A549 treated with Mapracorat at 1 μM for 4 hours (cell line): ENCODE results near the gene CTDSP2. TPM values are rescaled to one million over a fixed set of nuclear protein-coding genes. Genes with fewer than 3 reads are reported as not detected.

Experiments
- total RNA-seq: library from RNA; stranded (reverse); fragments of 200-300 nt; extraction: Qiagen RNA extraction; gene quantifications from 5 replicates; pipeline ENCODE4 v1.2.3, GENCODE V29; 2022

Gene CTDSP2
- 42.7 to 57.2 TPM (median 51.1 TPM) in 5 replicates for total RNA-seq

DNA sequence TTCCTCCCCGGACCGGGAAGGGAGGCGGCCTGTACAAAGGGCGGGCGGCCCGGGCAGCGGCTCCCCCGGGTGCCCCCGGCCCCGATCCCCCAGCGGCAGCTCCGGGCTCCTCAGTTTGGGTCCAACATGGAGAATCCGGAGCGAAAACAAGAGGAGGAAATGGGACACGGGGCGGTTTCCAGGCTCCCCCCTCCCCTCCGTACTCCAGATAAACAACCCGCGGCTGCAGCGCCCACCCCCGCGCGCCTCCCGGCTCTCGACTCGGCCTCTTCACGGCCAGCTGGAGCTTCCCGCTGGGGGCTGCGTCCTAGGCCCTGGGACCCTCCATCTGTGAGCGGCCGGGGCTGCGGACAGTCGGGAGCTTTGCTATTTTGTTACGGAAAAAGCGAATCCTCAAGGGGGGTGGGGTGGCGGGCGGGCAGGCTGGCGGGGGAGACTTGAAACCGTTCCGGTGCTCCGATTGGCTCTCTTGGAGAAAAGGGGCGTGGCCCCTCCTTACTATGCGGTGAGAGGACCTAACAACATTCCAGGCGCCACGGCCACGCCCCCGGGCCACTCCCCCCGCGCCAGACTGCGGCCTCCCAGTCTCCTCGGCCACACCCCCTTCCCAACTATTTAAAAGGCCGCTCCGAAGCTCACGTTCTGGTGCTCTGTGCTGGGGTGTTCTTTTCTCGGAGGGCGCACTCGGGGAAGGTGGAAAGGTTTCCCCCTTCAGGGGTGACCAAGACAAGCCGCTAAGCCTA is at the start of gene CTDSP2:
Gene CTDSP2, minus strand, starts transcription at position 153 of the 743 bp plus-strand sequence. CDS start 294 bp downstream, outside the sequence.

DNA sequence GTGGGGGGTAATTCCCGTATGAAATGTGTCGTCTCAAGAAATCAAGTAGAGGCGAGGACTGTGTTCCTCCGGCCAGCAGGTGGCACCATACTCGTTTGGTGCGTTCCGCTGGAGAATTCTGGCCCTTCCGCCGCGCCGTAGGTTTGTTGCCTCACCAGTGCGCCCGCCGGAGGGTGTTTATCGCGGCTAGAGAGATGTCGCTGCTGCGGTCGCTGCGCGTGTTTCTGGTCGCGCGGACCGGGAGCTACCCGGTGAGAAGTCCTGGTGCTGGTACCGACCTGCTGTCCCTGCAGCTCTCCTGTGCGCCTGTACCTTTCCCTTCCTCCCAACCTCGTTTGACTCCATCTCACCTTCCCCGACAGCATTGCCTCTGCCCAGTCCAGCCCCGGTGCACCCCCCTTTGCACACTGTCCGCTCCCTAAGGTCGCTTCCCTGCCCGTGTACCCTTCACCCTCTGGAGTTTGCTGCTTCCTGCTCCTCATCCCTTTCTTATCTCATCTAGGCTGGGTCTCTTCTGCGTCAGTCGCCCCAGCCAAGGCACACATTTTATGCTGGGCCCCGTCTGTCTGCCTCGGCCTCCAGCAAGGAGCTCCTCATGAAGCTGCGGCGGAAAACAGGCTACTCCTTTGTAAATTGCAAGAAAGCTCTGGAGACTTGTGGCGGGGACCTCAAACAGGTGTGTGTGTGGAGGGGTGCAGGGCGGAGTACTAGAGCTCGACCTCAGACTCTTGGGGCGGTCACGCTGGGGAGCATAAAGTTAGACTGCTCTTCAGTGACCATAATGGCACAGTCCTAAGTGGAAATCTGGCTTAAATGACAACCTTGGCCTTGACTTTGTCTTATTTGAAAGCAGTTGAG is 63.7 kb downstream of the CTDSP2 start, which contains the start of gene TSFM:
Gene TSFM, plus strand, starts transcription at position 180 of the 858 bp plus-strand sequence. Its CDS starts 15 bp downstream, at position 195.

GRCh38 chr12:57772429-57773322 is 73.9 kb downstream of the CTDSP2 start, which contains the start of gene EEF1AKMT3:
Gene EEF1AKMT3 (plus strand): TSS chr12:57772614. CDS start chr12:57772725, 111 bp downstream.

GRCh38 chr12:57771873-57772428 is 74.6 kb downstream of the CTDSP2 start, which contains the start of gene METTL1:
Gene METTL1 (minus strand): TSS chr12:57772105. CDS start chr12:57772083, 22 bp downstream.

Other genes starting within 250 kb of the CTDSP2 start
- 16.1 to 21.0 TPM (median 17.8 TPM) in 5 replicates for gene DTX3, start 241.9 kb downstream of the CTDSP2 start, total RNA-seq
- 4.4 to 5.9 TPM (median 5.3 TPM) in 5 replicates for gene ARHGEF25, start 235.3 kb downstream of the CTDSP2 start, total RNA-seq
- gene B4GALNT1, start 213.5 kb downstream of the CTDSP2 start, total RNA-seq, result 30.6 to 47.9 TPM (median 44.0 TPM) in 5 replicates
- gene OS9, start 152.6 kb downstream of the CTDSP2 start, total RNA-seq, result 113 to 119 TPM (median 115 TPM) in 5 replicates
- 0.08 to 0.23 TPM (median 0.14 TPM) in 5 replicates for gene AGAP2, start 108.0 kb downstream of the CTDSP2 start, total RNA-seq
- gene TSPAN31, start 101.7 kb downstream of the CTDSP2 start, total RNA-seq, result 15.2 to 21.0 TPM (median 16.4 TPM) in 5 replicates
- gene CDK4, start 94.4 kb downstream of the CTDSP2 start, total RNA-seq, result 237 to 273 TPM (median 248 TPM) in 5 replicates
- gene MARCHF9, start 91.6 kb downstream of the CTDSP2 start, total RNA-seq, result 6.9 to 8.7 TPM (median 7.3 TPM) in 5 replicates
- 1.5 to 2.8 TPM (median 1.7 TPM) in 5 replicates for gene CYP27B1, start 79.7 kb downstream of the CTDSP2 start, total RNA-seq
- gene METTL1, start 74.6 kb downstream of the CTDSP2 start, total RNA-seq, result 47.6 to 55.6 TPM (median 52.6 TPM) in 5 replicates
- 4.8 to 5.7 TPM (median 5.6 TPM) in 5 replicates for gene EEF1AKMT3, start 74.1 kb downstream of the CTDSP2 start, total RNA-seq
- 66.3 to 77.2 TPM (median 75.5 TPM) in 5 replicates for gene TSFM, start 63.9 kb downstream of the CTDSP2 start, total RNA-seq
- gene AVIL, start 28.0 kb downstream of the CTDSP2 start, total RNA-seq, result 0.38 to 0.92 TPM (median 0.54 TPM) in 5 replicates
- 3.5 to 5.0 TPM (median 4.6 TPM) in 5 replicates for gene ATP23, start 94.8 kb upstream of the CTDSP2 start, total RNA-seq